GM12864 (cell line): Measurements from ENCODE around the gene VGLL4.

ENCODE experiments used
- DNase-seq: peaks from one replicate; pipeline ENCODE4 v3.0.0-alpha.2; 2011; ENCODE audit warnings: low read depth
- H3K4me3 ChIP-seq: 2 replicates; pipeline ENCODE4 v1.5.1; 2011; ENCODE audit warnings: mild to moderate bottlenecking, low read depth, low read length, control low read depth
- CTCF ChIP-seq: IDR thresholded peaks from 2 replicates; pipeline ENCODE4 v1.5.1; 2011; ENCODE audit warnings: low read depth, mild to moderate bottlenecking, moderate library complexity, low read length, control low read depth, inconsistent platforms; ENCODE audit errors: missing control alignments

The VGLL4 gene

DNA sequence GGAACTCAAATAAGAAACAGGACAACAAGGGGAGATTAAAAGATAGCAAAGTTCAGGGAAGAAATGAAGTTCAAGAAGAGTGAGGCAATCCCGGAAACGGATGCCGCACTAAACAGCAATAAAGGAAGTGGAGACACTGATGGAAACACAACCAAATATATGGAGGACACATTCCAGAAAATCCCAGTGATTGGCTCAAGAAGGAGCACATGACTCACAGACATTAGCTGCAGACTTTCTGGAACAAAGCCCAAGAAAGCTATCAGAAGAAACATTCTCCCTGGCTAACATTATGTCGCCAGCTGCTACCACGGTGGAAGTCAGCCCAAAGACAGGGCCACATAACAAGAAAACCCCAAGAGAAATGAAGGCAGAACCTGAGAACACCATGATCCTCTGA lies 18.1 kb upstream of the VGLL4 start:
- H3K4me3 ChIP-seq: no peak overlapping the region
- no peak for DNase-seq
- TF ChIP-seq CTCF: no peak

DNA sequence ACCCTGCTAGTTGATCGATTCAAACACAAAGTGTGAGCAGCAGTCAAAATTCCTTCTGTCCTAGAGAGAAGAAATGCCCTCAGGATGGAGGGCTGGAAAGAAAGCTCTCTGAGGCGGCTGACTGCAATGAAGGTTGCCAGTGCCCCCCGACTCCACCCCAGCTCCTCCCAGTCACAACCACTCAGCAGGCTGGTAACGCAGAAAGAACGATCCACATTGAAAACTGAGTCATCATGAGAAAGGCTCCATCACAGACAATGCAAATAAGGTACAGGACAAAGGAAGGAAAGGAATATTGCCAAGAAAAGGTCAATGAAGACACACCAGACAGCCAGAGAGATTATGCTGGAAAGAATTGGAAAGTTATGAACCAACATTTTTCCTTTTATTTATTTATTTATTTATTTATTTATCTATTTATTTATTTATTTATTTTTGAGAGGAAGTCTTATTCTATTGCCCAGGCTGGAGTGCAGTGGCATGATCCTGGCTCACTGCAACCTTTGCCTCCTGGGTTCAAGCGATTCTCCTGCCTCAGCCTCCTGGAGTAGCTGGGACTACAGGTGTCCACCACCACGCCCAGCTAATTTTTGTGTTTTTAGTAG lies 17.4 kb upstream of the VGLL4 start:
- DNase-seq: no peak
- no peak overlapping the region for H3K4me3 ChIP-seq

GRCh38 chr3:11660242-11660641 lies 16.5 kb upstream of the VGLL4 start:
- no peak for DNase-seq
- H3K4me3 ChIP-seq: no peak overlapping the region
- TF ChIP-seq CTCF: no peak

More for the DNA sequence above, 17.4 kb upstream of the VGLL4 start:
- no peak for TF ChIP-seq CTCF

GRCh38 chr3:11658180-11658579 lies 14.5 kb upstream of the VGLL4 start:
- no peak for DNase-seq
- no peak for TF ChIP-seq CTCF
- no peak overlapping the region for H3K4me3 ChIP-seq

GRCh38 chr3:11655196-11655928 lies 11.6 kb upstream of the VGLL4 start:
- H3K4me3 ChIP-seq: no peak overlapping the region
- no peak for DNase-seq
- TF ChIP-seq CTCF: peak; percentile 25

DNA sequence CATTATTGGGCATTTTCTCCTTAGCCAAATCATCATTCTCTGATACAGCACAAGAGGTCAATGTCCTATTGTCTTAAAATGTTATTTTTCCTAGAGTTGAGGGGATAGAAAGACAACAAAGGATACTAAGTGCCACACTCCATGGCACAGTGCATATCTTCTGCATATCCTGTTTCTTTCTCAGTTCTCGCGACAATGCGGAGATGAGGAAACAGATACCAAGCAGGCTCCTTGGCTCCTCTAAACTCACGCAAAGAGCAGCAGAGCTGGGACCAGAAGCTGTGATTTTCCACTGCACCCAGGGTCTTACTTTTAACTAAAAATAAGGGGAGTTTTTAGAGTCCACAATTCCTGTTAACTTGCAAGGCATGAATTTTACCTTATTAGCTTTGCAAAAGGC lies 10.5 kb upstream of the VGLL4 start:
- H3K4me3 ChIP-seq: no peak overlapping the region
- no peak for DNase-seq
- no peak for TF ChIP-seq CTCF
